GM19240 (cell line): Measurements from ENCODE around the gene TLCD1.
"Not testable (repeated sequence)": the region's sequence is repeated elsewhere in the genome, so short reads cannot be mapped to it uniquely, and the experiment has no call there.

Experiments
- DNase-seq: peaks from one replicate; pipeline ENCODE4 v3.0.0; 2011; ENCODE audit warnings: low spot score; ENCODE audit not compliant: insufficient read length

TLCD1 gene

GRCh38 chr17:28747051-28747691 is 21.1 kb upstream of the TLCD1 start:
- DNase-seq, result no peak

GRCh38 chr17:28746611-28747050 is 20.6 kb upstream of the TLCD1 start:
- DNase-seq, result no peak

DNA sequence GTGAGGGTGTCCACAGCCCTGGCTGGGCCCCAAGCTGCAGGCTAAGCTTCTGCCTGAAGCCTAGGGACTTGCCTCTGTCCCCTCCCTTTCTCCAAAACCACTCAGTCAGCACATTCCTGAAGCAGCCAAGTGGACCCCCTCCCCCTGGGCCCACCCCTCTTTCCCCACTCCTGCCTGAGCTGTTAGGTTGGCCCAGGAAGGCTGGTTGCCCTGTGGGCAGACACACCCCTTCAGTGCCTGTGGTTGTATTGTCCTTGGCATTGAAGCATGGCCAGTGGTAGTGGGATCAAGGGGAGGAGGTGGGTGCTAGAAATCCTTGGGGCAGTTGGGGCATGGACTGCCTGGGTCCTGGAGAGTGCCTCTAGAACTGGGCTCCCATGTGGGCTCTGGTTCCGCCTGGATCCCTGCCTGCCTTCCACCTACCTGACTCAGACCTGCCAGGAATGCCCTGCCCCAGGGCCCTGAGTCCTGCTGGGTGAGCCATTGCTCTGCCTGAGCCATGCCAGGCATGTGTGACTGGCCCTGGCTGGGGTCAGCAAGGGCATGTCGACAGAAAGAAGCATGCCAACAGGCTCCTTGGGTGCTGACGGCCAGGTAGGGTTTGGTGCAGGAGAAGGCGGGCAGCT is 19.9 kb upstream of the TLCD1 start:
- no peak for DNase-seq

- no peak for DNase-seq
Measured at GRCh38 chr17:28744972-28745785, 19.1 kb upstream of the TLCD1 start.

DNA sequence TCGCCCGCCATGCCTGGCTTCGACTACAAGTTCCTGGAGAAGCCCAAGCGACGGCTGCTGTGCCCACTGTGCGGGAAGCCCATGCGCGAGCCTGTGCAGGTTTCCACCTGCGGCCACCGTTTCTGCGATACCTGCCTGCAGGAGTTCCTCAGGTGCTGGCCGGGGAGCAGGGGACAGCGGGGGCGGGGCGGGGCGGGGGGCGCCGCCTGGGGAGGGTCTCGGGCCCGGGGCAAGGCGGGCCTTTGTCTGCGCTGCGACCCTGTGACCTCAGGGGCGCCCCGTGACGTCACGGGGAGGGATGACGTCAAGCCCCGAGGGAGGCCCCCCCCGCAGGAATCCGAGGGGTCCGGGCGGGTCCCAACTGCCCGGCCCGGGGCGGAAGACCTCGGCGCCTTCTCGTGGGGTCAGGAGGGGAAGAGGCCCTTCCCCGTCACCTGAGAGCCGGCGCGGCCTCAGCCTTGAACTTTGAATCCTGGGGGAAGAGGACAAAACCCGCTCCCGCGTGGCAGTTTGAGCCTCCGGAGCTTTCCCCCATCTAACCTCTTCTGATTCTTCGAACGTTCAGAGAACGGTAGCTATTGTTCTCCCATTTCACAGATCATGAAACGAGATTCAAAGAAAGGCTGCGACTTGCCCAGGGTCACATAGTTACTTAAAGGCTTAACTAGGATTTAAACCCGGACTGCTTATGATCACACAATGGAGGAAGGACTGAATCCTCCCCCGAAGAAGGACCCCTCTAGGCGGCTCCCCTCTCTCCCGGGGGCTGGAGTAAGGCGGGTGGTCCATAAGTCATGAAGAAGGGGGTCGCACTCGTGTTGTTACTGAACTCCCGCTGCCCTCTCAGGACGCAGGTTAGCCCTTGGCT is 18.3 kb upstream of the TLCD1 start:
- no peak for DNase-seq

- DNase-seq, result no peak
Measured at GRCh38 chr17:28743243-28744103, 17.4 kb upstream of the TLCD1 start, which contains the start of gene TRAF4. Gene TRAF4, plus strand, starts transcription at chr17:28744011. Its CDS starts 102 bp downstream, at chr17:28744113.

- no peak for DNase-seq
Measured at GRCh38 chr17:28741358-28742349, 15.6 kb upstream of the TLCD1 start.

- DNase-seq, result no peak
Measured at GRCh38 chr17:28740406-28741357, 14.6 kb upstream of the TLCD1 start.

DNA sequence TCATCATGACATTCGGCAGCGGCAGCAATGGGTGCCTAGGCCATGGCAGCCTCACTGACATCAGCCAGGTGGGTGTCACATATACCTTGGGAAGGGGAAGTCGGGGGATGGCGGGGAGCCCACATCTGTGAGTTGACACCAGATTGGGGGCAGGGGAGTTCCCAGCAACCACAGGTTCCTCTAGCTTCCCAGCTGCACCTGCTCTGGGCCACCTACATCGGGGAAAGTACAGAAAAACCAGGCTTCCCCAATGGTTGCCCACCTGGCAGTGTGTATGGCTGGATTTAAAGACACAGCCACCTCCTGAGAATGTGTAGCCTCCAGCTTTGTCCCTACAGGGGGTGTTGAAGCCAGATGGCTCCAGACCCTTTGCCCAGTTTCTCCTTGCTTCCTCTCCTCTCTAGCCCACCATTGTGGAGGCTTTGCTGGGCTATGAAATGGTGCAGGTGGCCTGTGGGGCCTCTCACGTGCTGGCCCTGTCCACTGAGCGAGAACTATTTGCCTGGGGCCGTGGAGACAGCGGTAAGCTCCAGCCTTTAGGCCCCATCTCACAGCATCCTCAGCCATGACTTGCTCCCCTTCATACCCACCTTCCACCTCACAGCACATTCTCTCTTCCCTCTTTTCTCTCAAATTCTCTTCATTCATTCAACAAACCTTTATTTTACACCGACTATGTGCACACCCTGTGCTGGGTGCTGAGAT is 12.8 kb upstream of the TLCD1 start:
- DNase-seq, result no peak

DNA sequence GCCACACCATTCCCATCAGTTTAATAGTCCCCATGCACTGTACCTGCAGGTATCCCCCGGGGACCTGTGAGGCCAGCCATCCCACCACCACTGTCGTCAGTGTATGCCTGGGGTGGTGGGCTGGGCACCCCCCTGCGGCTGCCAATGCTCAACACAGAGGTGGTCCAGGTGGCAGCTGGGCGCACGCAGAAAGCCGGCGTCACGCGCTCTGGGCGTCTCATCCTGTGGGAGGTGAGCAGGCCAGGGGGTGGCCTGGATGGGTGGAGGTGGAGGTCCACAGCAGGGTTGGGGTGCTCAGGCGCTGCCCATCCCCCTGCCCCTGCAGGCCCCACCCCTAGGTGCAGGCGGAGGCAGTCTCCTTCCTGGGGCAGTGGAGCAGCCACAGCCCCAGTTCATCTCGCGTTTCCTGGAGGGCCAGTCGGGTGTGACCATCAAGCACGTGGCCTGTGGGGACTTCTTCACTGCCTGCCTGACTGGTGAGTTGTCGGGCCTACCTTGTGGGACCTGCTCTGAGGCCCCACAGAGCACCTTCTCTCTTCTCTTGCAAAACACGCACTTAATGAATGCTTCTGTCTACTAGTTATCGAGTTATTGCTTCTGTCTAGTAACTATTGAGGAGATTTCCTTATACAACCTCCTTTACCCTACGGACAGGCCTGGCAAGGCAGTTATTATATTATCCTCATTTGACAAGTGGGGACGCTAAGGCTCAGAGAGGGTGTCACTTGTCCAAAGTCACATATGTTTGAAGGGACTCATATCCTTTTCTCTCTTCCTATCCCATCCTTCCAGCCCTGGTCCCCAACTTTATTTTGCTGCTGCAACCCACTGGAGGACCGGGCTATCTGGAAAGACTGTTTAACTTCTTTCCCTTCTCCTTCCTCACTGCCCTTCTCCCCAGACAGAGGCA is 12.0 kb upstream of the TLCD1 start:
- DNase-seq, result no peak

GRCh38 chr17:28737316-28737715 is 11.3 kb upstream of the TLCD1 start:
- DNase-seq, result no peak

GRCh38 chr17:28735913-28736769 is 10.1 kb upstream of the TLCD1 start:
- DNase-seq, result not testable (repeated sequence)

DNA sequence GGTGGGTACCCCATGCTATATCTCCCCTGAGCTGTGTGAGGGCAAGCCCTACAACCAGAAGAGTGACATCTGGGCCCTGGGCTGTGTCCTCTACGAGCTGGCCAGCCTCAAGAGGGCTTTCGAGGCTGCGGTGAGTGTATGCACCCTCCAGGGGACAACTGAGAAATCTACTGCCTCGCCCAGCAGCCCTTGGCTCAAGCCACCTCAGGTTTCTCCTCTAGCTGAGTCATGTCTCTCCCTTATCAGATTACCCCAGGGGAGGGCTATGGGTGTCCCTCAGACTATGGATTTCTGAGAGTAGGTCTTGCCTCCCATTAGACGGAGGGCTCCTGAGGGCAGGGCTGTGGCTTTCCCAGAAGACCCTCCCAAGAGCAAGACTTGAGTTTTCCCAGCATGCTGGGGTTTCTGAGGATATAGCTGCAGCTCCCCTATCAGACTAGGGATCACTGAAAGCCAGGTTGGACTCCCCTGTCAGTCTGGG is 9.2 kb upstream of the TLCD1 start:
- no peak for DNase-seq

GRCh38 chr17:28734712-28735241 is 8.7 kb upstream of the TLCD1 start:
- DNase-seq, result no peak

GRCh38 chr17:28733346-28733745 is 7.3 kb upstream of the TLCD1 start:
- DNase-seq, result no peak
